Measurements from ENCODE around the gene PPID. TPM values are rescaled to one million over a fixed set of nuclear protein-coding genes. Genes with fewer than 3 reads are reported as not detected.

The PPID gene
- total and polyA plus RNA-seq, 9 of the 15 experiments (the other 6 are each of a cell fraction or from before 2014, with no cell fraction given), result 46.5 to 160 (median 98.6) TPM

- TF ChIP-seq, protein P1, sequence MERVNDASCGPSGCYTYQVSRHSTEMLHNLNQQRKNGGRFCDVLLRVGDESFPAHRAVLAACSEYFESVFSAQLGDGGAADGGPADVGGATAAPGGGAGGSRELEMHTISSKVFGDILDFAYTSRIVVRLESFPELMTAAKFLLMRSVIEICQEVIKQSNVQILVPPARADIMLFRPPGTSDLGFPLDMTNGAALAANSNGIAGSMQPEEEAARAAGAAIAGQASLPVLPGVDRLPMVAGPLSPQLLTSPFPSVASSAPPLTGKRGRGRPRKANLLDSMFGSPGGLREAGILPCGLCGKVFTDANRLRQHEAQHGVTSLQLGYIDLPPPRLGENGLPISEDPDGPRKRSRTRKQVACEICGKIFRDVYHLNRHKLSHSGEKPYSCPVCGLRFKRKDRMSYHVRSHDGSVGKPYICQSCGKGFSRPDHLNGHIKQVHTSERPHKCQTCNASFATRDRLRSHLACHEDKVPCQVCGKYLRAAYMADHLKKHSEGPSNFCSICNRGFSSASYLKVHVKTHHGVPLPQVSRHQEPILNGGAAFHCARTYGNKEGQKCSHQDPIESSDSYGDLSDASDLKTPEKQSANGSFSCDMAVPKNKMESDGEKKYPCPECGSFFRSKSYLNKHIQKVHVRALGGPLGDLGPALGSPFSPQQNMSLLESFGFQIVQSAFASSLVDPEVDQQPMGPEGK (CRISPR knock-in tag; IDR thresholded peaks at IDR 0.05; ENCODE audit: borderline replicate concordance), result no peak
- TF ChIP-seq MED1 (CRISPR knock-in tag; IDR thresholded peaks at IDR 0.05; ENCODE audit: borderline replicate concordance), result no peak
- no peak for TF ChIP-seq DLX4 (CRISPR knock-in tag; IDR thresholded peaks at IDR 0.05)
- TF ChIP-seq, protein P2, sequence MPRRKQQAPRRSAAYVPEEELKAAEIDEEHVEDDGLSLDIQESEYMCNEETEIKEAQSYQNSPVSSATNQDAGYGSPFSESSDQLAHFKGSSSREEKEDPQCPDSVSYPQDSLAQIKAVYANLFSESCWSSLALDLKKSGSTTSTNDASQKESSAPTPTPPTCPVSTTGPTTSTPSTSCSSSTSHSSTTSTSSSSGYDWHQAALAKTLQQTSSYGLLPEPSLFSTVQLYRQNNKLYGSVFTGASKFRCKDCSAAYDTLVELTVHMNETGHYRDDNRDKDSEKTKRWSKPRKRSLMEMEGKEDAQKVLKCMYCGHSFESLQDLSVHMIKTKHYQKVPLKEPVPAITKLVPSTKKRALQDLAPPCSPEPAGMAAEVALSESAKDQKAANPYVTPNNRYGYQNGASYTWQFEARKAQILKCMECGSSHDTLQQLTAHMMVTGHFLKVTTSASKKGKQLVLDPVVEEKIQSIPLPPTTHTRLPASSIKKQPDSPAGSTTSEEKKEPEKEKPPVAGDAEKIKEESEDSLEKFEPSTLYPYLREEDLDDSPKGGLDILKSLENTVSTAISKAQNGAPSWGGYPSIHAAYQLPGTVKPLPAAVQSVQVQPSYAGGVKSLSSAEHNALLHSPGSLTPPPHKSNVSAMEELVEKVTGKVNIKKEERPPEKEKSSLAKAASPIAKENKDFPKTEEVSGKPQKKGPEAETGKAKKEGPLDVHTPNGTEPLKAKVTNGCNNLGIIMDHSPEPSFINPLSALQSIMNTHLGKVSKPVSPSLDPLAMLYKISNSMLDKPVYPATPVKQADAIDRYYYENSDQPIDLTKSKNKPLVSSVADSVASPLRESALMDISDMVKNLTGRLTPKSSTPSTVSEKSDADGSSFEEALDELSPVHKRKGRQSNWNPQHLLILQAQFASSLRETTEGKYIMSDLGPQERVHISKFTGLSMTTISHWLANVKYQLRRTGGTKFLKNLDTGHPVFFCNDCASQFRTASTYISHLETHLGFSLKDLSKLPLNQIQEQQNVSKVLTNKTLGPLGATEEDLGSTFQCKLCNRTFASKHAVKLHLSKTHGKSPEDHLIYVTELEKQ (CRISPR knock-in tag; IDR thresholded peaks at IDR 0.05), result no peak
- TF ChIP-seq GTF2A2 (tag; IDR thresholded peaks at IDR 0.05), result no peak
- TF ChIP-seq PTRF (tag; IDR thresholded peaks at IDR 0.05), result no peak
- TF ChIP-seq ZNF165 (CRISPR knock-in tag; IDR thresholded peaks at IDR 0.05; ENCODE audit: borderline replicate concordance), result no peak
- no peak; the same call in 1 of the 2 replicates for TF ChIP-seq FOXP4 (CRISPR knock-in tag; IDR thresholded peaks at IDR 0.05; ENCODE audit: borderline replicate concordance)
- no peak for TF ChIP-seq SP2 (IDR thresholded peaks at IDR 0.05; ENCODE audit: extremely low read depth, low read depth, low read length, poor library complexity, severe bottlenecking)
- TF ChIP-seq ZNF311 (CRISPR knock-in tag; IDR thresholded peaks at IDR 0.05), result no peak
- peak; percentile 51; the same call in 1 of the 2 replicates for TF ChIP-seq FOXP1 (CRISPR knock-in tag; IDR thresholded peaks at IDR 0.05)
- TF ChIP-seq PRDM10 (IDR thresholded peaks at IDR 0.05; ENCODE audit: partially characterized antibody), result peak; percentile 80
- no peak for TF ChIP-seq ZNF23 (CRISPR knock-in tag; IDR thresholded peaks at IDR 0.05)
Measured at GRCh38 chr4:158671915-158672806, 51.0 kb downstream of the PPID start, which contains the start of gene ETFDH (continued).
